CD4-positive, alpha-beta T cell (primary cell): Measurements from ENCODE around the gene RUVBL2. TPM values are rescaled to one million over a fixed set of nuclear protein-coding genes. Genes with fewer than 3 reads are reported as not detected.

Source experiments
- ATAC-seq: fragments of 200-7000 bp; cut with Tn5 transposase; one replicate; pipeline ENCODE4 v1.10.0; 2022; ENCODE audit warnings: mild to moderate bottlenecking; ENCODE audit not compliant: poor library complexity
- CTCF ChIA-PET: fragments of 350-600 bp; sonication (Branson Sonifier 250); formaldehyde crosslinking; loops from one replicate; lab custom pipeline; 2021; ENCODE audit warnings: antibody characterized with exemption, inconsistent platforms; lab: Charles Lee
- POLR2A ChIA-PET: fragments of 350-600 bp; sonication (Branson Sonifier 250); formaldehyde crosslinking; loops from one replicate; lab custom pipeline; 2021; ENCODE audit warnings: antibody characterized with exemption, inconsistent platforms; lab: Charles Lee
- DNase-seq, 14 experiments: peaks; one replicate each; pipeline ENCODE4 v3.0.0-alpha.2; 2013 to 2020; ENCODE audit warnings: mixed read lengths in 2 of 14
- H3K27ac ChIP-seq, 2 donors: one replicate each; pipeline versions ENCODE4 v1.5.1 to v1.7.0; 2013; ENCODE audit warnings: low read length in 2 of 2, low read depth in 1 of 2, mild to moderate bottlenecking in 1 of 2
- H3K27me3 ChIP-seq, 2 experiments: 1 replicate in 1 of 2; 2 replicates in 1 of 2; pipeline versions ENCODE4 v1.6.1 to v1.7.0; 2013; ENCODE audit warnings: low read length in 2 of 2, control low read depth in 1 of 2, mild to moderate bottlenecking in 1 of 2, moderate library complexity in 1 of 2; ENCODE audit not compliant: insufficient read depth in 2 of 2, control insufficient read depth in 1 of 2
- H3K36me3 ChIP-seq: one replicate; pipeline ENCODE4 v1.6.1; 2013; ENCODE audit warnings: low read length, control low read depth; ENCODE audit not compliant: insufficient read depth
- H3K4me1 ChIP-seq: one replicate; pipeline ENCODE4 v1.6.1; 2013; ENCODE audit warnings: low read length, control low read depth; ENCODE audit not compliant: insufficient read depth
- H3K4me3 ChIP-seq: one replicate; pipeline ENCODE4 v1.5.1; 2013; ENCODE audit warnings: mild to moderate bottlenecking, low read length, moderate library complexity
- H3K9me3 ChIP-seq, 2 experiments: 1 replicate in 1 of 2; 2 replicates in 1 of 2; pipeline versions ENCODE4 v1.6.1 to v1.7.0; 2013; ENCODE audit warnings: low read length in 2 of 2, mild to moderate bottlenecking in 2 of 2, control low read depth in 1 of 2, moderate library complexity in 1 of 2; ENCODE audit not compliant: control insufficient read depth in 1 of 2, insufficient read depth in 1 of 2
- H3K27ac Mint-ChIP-seq: one replicate; pipeline ENCODE4 v1.8.0; 2020; ENCODE audit warnings: mixed read lengths
- H3K27me3 Mint-ChIP-seq: one replicate; pipeline ENCODE4 v1.8.0; 2021; ENCODE audit warnings: mixed read lengths
- H3K36me3 Mint-ChIP-seq: one replicate; pipeline ENCODE4 v1.8.0; 2021; ENCODE audit warnings: low read depth, mixed read lengths
- H3K4me1 Mint-ChIP-seq: one replicate; pipeline ENCODE4 v1.8.0; 2021; ENCODE audit warnings: low read depth, mixed read lengths
- H3K4me3 Mint-ChIP-seq: one replicate; pipeline ENCODE4 v1.8.0; 2020; ENCODE audit warnings: mild to moderate bottlenecking, mixed read lengths
- H3K9me3 Mint-ChIP-seq: one replicate; pipeline ENCODE4 v1.8.0; 2020; ENCODE audit warnings: mixed read lengths
- CTCF ChIP-seq: fragments of 200-600 bp; IDR thresholded peaks from one replicate; pipeline ENCODE4 v1.8.0; 2022; ENCODE audit warnings: antibody characterized with exemption, mild to moderate bottlenecking
- intact Hi-C, 2 experiments: fragments of 100-400 bp; cut with DNase I in 1 of 2; cut with micrococcal nuclease in 1 of 2; formaldehyde crosslinking; loops; one replicate each; pipeline versions ENCODE4 v1.15.1 to v1.9.0; 2023 to 2025; cut with DNase I, micrococcal nuclease
- total RNA-seq, 174 experiments: library from RNA in 2 of 174; stranded (reverse) in 2 of 174; gene quantifications; one replicate each; pipeline ENCODE4 v1.2.3 and lab custom pipeline; 2021 to 2026

The RUVBL2 gene
- total RNA-seq, 2 experiments from 2014 or later, result 10.7 to 12.3 TPM

GRCh38 chr19:48959341-48960239 is 34.1 kb upstream of the RUVBL2 start:
- no peak overlapping the region for H3K4me3 ChIP-seq
- no peaks in the 10 kb centered on the region for H3K27me3 ChIP-seq
- ChIA-PET CTCF (interaction anchor here (0.9 kb wide), 1 partner anchor 11 kb away, joined by 3 read pairs; no protein-coding TSS in a partner anchor), POLR2A (interaction anchor here (0.6 to 1.0 kb wide), 3 partner anchors 11 to 27 kb away, joined by 3 to 8 read pairs (median 5); partner anchors contain the start of gene DHDH)
- Mint-ChIP-seq H3K4me1 (peaks cover 55% of the 10 kb centered on the region), H3K27ac (no peak overlapping the region), H3K9me3 (no peaks in the 10 kb centered on the region), H3K4me3 (no peak overlapping the region), H3K27me3 (no peaks in the 10 kb centered on the region), H3K36me3 (peaks cover 12% of the 10 kb centered on the region)
- H3K9me3 ChIP-seq, result no peaks in the 10 kb centered on the region
- no peaks in the 10 kb centered on the region for H3K36me3 ChIP-seq
- ATAC-seq, result no peak
- H3K27ac ChIP-seq, result no peak overlapping the region
- peak in 2 of 14 experiments; percentile 28 to 40 for DNase-seq
- intact Hi-C loops, result no loop called here
- peaks cover 58% of the 10 kb centered on the region for H3K4me1 ChIP-seq
- TF ChIP-seq CTCF, result no peak

DNA sequence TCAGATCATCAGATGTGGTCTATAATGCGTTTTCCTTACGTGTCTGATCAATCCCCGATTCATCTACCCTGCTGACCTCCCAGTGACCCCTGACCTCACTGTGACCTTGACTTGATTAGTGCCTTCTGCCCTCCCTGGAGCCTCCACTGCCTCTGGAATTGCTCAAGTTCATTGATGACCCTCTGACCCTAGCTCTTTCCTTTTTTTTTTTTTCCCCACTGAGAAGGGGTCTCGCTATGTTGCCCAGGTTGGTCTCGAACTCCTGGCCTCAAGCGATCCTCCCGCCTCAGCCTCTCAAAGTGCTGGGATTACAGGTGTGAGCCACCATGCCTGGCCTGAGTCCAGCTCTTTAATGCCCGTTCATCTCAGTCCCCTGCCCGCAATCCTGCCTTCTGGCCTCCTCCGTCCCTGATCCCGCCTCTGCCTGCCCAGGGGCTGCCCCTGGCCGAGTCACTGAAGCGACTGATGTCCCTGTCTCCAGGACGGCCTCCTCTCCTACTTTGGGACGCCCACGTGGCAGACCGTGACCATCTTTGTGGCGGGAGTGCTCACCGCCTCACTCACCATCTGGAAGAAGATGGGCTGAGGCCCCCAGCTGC is 32.5 kb upstream of the RUVBL2 start:
- peaks cover 59% of the 10 kb centered on the region for H3K4me1 Mint-ChIP-seq
- no peak overlapping the region for H3K4me3 ChIP-seq
- H3K27ac Mint-ChIP-seq, result peak overlapping the region; percentile 76
- H3K9me3 ChIP-seq, result no peaks in the 10 kb centered on the region
- H3K36me3 ChIP-seq, result peaks cover 2% of the 10 kb centered on the region
- no peak overlapping the region for H3K27ac ChIP-seq
- intact Hi-C loops, result no loop called here
- ATAC-seq, result no peak
- DNase-seq, result no peak
- POLR2A ChIA-PET, result interaction anchor here (1.0 to 1.5 kb wide), 3 partner anchors 8 to 89 kb away, joined by 3 to 5 read pairs (median 4); partner anchors contain the start of gene PPP1R15A
- peak overlapping the region; percentile 60 for H3K4me3 Mint-ChIP-seq
- H3K4me1 ChIP-seq, result peaks cover 56% of the 10 kb centered on the region
- H3K27me3 ChIP-seq, result peaks cover 0 to 2% of the 10 kb centered on the region in 2 experiments
- TF ChIP-seq CTCF, result no peak
- CTCF ChIA-PET, result interaction anchor here (1.1 kb wide), 1 partner anchor 10 kb away, joined by 5 read pairs; no protein-coding TSS in a partner anchor
- H3K36me3 Mint-ChIP-seq, result peaks cover 24% of the 10 kb centered on the region
- no peaks in the 10 kb centered on the region for H3K9me3 Mint-ChIP-seq
- no peaks in the 10 kb centered on the region for H3K27me3 Mint-ChIP-seq

DNA sequence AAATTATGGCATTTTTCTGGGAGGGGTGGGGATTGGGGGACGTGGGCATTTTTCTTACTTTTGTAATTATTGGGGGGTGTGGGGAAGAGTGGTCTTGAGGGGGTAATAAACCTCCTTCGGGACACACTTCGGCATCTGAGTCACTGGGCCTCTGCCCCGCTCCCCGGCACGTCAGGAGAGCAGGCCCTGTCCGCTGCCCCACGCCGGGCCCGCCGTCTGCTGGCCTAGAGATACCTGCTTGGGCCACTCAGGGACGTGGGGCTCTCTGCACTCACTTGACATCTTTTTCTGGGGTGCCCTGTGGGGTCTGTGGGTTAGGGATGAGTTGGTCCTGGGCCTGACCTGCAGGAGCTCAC is 32.0 kb upstream of the RUVBL2 start:
- peaks cover 29% of the 10 kb centered on the region for H3K36me3 Mint-ChIP-seq
- no peaks in the 10 kb centered on the region for H3K27me3 Mint-ChIP-seq
- peaks cover 58% of the 10 kb centered on the region for H3K4me1 Mint-ChIP-seq
- POLR2A ChIA-PET, result interaction anchor here (0.7 to 1.5 kb wide), 4 partner anchors 8 to 598 kb away, joined by 3 to 5 read pairs (median 4); partner anchors contain the start of genes PPP1R15A and TMEM143
- Histone ChIP-seq H3K9me3 (peaks cover 0 to 3% of the 10 kb centered on the region in 2 experiments), H3K4me1 (peaks cover 58% of the 10 kb centered on the region), H3K27me3 (peaks cover 0 to 2% of the 10 kb centered on the region in 2 experiments), H3K27ac (peak overlapping the region; percentile 55 to 58), H3K4me3 (no peak overlapping the region), H3K36me3 (peaks cover 7% of the 10 kb centered on the region)
- intact Hi-C loops, result no loop called here
- CTCF ChIA-PET, result interaction anchor here (1.0 to 1.1 kb wide), 2 partner anchors 9 to 32 kb away, joined by 3 to 5 read pairs; partner anchors contain the start of genes GYS1 and RUVBL2
- DNase-seq (no peak), ATAC-seq (no peak)
- no peaks in the 10 kb centered on the region for H3K9me3 Mint-ChIP-seq
- TF ChIP-seq CTCF, result no peak
- H3K4me3 Mint-ChIP-seq, result peak overlapping the region; percentile 59
- H3K27ac Mint-ChIP-seq, result peak overlapping the region; percentile 97
